ENCODE results near the gene DPP10.

DPP10 gene

DNA sequence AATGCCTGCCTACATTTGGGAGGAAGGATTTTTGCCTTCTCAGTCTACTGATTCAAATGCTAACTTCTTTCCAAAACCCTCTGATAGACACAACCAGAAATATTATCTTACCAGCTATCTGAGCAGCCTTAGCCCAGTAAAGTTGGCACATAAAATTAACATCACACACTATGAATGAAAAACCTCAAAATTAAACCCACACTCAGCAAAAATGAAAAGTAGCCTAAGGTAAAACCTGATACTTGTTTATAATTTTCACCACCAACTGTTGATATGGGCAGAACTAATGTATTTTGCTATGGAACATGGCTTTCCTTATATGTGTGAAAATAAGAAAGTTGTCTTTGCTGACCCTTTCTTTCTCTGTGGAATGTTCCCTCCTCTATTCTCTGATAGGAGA is 226.0 kb downstream of the DPP10 start:
- Histone ChIP-seq H2BK12ac (ENCODE audit: low read length) (no peak overlapping the region), H3K79me1 (ENCODE audit: low read depth, low read length) (no peaks in the 10 kb centered on the region), H2BK5ac (ENCODE audit: low read length) (no peak overlapping the region), H3K14ac (ENCODE audit: low read length) (no peak overlapping the region), H3K9ac (ENCODE audit: low read depth, low read length, poor library complexity) (no peak overlapping the region), H3K4me2 (ENCODE audit: insufficient read depth, low read length, poor library complexity, severe bottlenecking) (no peak overlapping the region), H2BK120ac (ENCODE audit: low read depth, low read length) (no peak overlapping the region), H3K23ac (ENCODE audit: low read depth, low read length, poor library complexity) (no peak overlapping the region), H3K9me3 (replicated peaks in 1 of 2; ENCODE audit: control insufficient read depth in 2 of 2, insufficient read depth in 1 of 2, low read depth in 1 of 2, low read length in 2 of 2) (no peaks in the 10 kb centered on the region), H4K91ac (ENCODE audit: low read depth, low read length, poor library complexity) (no peak overlapping the region), H4K8ac (ENCODE audit: low read depth, low read length) (no peak overlapping the region), H3K18ac (ENCODE audit: low read length) (no peak overlapping the region), H3K27ac (replicated peaks; ENCODE audit: low read length) (no peak overlapping the region), H3K4ac (ENCODE audit: low read length) (no peak overlapping the region), H3K36me3 (replicated peaks in 1 of 2; ENCODE audit: control insufficient read depth in 2 of 2, insufficient read depth in 2 of 2, low read length in 2 of 2) (no peaks in the 10 kb centered on the region), H3K27me3 (ENCODE audit: control insufficient read depth in 3 of 3, insufficient read depth in 3 of 3, low read depth in 1 of 3, low read length in 3 of 3) (no peaks in the 10 kb centered on the region), H2AFZ (ENCODE audit: low read length) (no peak overlapping the region), H2BK15ac (ENCODE audit: low read length) (no peak overlapping the region), H2AK5ac (ENCODE audit: low read depth, low read length) (no peak overlapping the region), H3K4me3 (ENCODE audit: low read length in 2 of 2) (no peak overlapping the region), H3K4me1 (ENCODE audit: control insufficient read depth in 2 of 2, insufficient read depth in 1 of 2, low read depth in 1 of 2, low read length in 2 of 2) (no peaks in the 10 kb centered on the region)
- no peak for DNase-seq (ENCODE audit: low spot score)

DNA sequence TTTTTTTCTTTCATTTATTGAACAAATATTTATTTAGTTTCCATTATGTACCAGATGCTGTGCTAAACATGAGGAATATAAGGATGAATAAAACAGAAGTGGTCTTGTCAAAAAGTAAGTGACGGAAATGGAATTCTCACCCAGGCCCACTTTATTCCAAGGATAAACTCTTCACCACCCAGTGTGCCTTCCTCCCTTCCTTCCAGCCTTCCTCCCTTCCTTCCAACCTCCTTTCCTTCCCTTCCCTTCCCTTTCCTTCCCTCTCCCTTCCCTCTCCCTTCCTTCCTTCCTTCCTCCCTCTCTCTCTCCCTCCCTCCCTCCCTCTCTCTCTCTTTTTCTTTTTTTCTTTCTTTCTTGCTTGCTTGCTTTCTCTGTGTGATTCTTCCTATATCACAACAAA is 240.8 kb downstream of the DPP10 start:
- peaks cover 0 to 10% of the 10 kb centered on the region in 2 donors for H3K4me1 ChIP-seq (ENCODE audit: control insufficient read depth in 2 of 2, insufficient read depth in 1 of 2, low read depth in 1 of 2, low read length in 2 of 2)
- H2BK5ac ChIP-seq (ENCODE audit: low read length): no peak overlapping the region
- H2BK120ac ChIP-seq (ENCODE audit: low read depth, low read length): no peak overlapping the region
- no peak overlapping the region for H3K27ac ChIP-seq (replicated peaks; ENCODE audit: low read length)
- H2BK12ac ChIP-seq (ENCODE audit: low read length): no peak overlapping the region
- H3K4me2 ChIP-seq (ENCODE audit: insufficient read depth, low read length, poor library complexity, severe bottlenecking): no peak overlapping the region
- no peak overlapping the region for H4K8ac ChIP-seq (ENCODE audit: low read depth, low read length)
- H2BK15ac ChIP-seq (ENCODE audit: low read length): no peak overlapping the region
- H3K27me3 ChIP-seq (ENCODE audit: control insufficient read depth in 3 of 3, insufficient read depth in 3 of 3, low read depth in 1 of 3, low read length in 3 of 3): no peaks in the 10 kb centered on the region
- H2AFZ ChIP-seq (ENCODE audit: low read length): no peak overlapping the region
- no CpG with 5 or more reads among the region's 1 CpG for WGBS, 2 donors (ENCODE audit: extremely low coverage in 2 of 2, insufficient read length in 2 of 2, insufficient replicate concordance in 1 of 2)
- H3K18ac ChIP-seq (ENCODE audit: low read length): no peak overlapping the region
- H3K79me1 ChIP-seq (ENCODE audit: low read depth, low read length): no peaks in the 10 kb centered on the region
- no peaks in the 10 kb centered on the region for H3K9me3 ChIP-seq (replicated peaks in 1 of 2; ENCODE audit: control insufficient read depth in 2 of 2, insufficient read depth in 1 of 2, low read depth in 1 of 2, low read length in 2 of 2)
- H3K14ac ChIP-seq (ENCODE audit: low read length): no peak overlapping the region
- H3K36me3 ChIP-seq (replicated peaks in 1 of 2; ENCODE audit: control insufficient read depth in 2 of 2, insufficient read depth in 2 of 2, low read length in 2 of 2): no peaks in the 10 kb centered on the region
- no peak for DNase-seq (ENCODE audit: low spot score)
- no peak overlapping the region for H3K9ac ChIP-seq (ENCODE audit: low read depth, low read length, poor library complexity)
- no peak overlapping the region for H3K23ac ChIP-seq (ENCODE audit: low read depth, low read length, poor library complexity)
- H2AK5ac ChIP-seq (ENCODE audit: low read depth, low read length): no peak overlapping the region
- H3K4me3 ChIP-seq (ENCODE audit: low read length in 2 of 2): no peak overlapping the region
- H4K91ac ChIP-seq (ENCODE audit: low read depth, low read length, poor library complexity): no peak overlapping the region
- H3K4ac ChIP-seq (ENCODE audit: low read length): no peak overlapping the region

DNA sequence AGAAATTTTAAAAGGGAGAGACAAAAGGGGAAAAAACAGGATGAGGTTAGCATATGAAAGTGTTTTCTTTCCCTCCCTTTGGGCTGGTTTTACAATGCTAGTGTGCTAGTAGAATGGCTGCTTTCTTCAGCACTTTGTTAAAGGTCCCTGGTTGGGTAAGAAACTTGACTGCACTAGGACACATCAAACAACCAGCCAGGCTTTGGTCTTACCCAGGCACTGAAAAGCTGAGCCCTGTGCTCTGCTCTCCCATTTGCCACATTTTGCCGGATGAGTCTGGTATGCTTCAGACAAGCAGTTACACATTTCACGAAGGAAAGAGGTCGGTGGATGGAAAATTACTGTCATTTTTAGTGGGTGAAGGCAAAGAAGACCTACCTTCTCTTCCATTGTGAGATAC is 242.0 kb downstream of the DPP10 start:
- H2BK5ac ChIP-seq (ENCODE audit: low read length): no peak overlapping the region
- no peak overlapping the region for H3K4me2 ChIP-seq (ENCODE audit: insufficient read depth, low read length, poor library complexity, severe bottlenecking)
- H3K9me3 ChIP-seq (replicated peaks in 1 of 2; ENCODE audit: control insufficient read depth in 2 of 2, insufficient read depth in 1 of 2, low read depth in 1 of 2, low read length in 2 of 2): no peaks in the 10 kb centered on the region
- no peak overlapping the region for H4K8ac ChIP-seq (ENCODE audit: low read depth, low read length)
- H3K79me1 ChIP-seq (ENCODE audit: low read depth, low read length): no peaks in the 10 kb centered on the region
- H3K36me3 ChIP-seq (replicated peaks in 1 of 2; ENCODE audit: control insufficient read depth in 2 of 2, insufficient read depth in 2 of 2, low read length in 2 of 2): no peaks in the 10 kb centered on the region
- no peak overlapping the region for H3K27ac ChIP-seq (replicated peaks; ENCODE audit: low read length)
- H2AK5ac ChIP-seq (ENCODE audit: low read depth, low read length): no peak overlapping the region
- no CpG with 5 or more reads among the region's 3 CpGs for WGBS, 2 donors (ENCODE audit: extremely low coverage in 2 of 2, insufficient read length in 2 of 2, insufficient replicate concordance in 1 of 2)
- no peak overlapping the region for H3K4me3 ChIP-seq (ENCODE audit: low read length in 2 of 2)
- no peak overlapping the region for H3K18ac ChIP-seq (ENCODE audit: low read length)
- H2AFZ ChIP-seq (ENCODE audit: low read length): no peak overlapping the region
- H4K91ac ChIP-seq (ENCODE audit: low read depth, low read length, poor library complexity): no peak overlapping the region
- H2BK12ac ChIP-seq (ENCODE audit: low read length): no peak overlapping the region
- H3K4me1 ChIP-seq (ENCODE audit: control insufficient read depth in 2 of 2, insufficient read depth in 1 of 2, low read depth in 1 of 2, low read length in 2 of 2): peaks cover 1 to 10% of the 10 kb centered on the region in 2 donors
- H3K9ac ChIP-seq (ENCODE audit: low read depth, low read length, poor library complexity): no peak overlapping the region
- no peak overlapping the region for H3K14ac ChIP-seq (ENCODE audit: low read length)
- no peak overlapping the region for H2BK15ac ChIP-seq (ENCODE audit: low read length)
- H2BK120ac ChIP-seq (ENCODE audit: low read depth, low read length): no peak overlapping the region
- H3K27me3 ChIP-seq (ENCODE audit: control insufficient read depth in 3 of 3, insufficient read depth in 3 of 3, low read depth in 1 of 3, low read length in 3 of 3): no peaks in the 10 kb centered on the region
- no peak for DNase-seq (ENCODE audit: low spot score)
- H3K23ac ChIP-seq (ENCODE audit: low read depth, low read length, poor library complexity): no peak overlapping the region
- H3K4ac ChIP-seq (ENCODE audit: low read length): no peak overlapping the region

DNA sequence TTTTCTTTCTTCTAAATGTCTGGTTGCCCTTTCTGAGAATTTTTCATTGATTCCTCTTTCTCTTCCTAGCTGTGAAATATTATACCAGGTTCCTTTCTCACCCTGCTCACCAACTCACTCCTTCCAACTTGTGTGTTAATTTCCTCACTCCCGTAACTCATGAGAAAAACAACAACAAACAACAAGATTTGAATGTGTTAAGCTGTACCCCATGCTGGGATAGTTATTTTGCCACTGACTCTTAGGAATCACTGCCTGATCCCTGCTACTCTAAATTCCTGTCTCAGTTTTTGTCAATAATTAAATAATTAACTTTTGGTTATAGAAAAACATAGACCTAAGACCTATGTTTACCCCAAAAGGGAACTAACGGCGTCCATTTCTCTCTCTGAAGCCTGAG is 242.7 kb downstream of the DPP10 start:
- no peak overlapping the region for H3K27ac ChIP-seq (replicated peaks; ENCODE audit: low read length)
- no peak overlapping the region for H4K91ac ChIP-seq (ENCODE audit: low read depth, low read length, poor library complexity)
- no peak overlapping the region for H2BK12ac ChIP-seq (ENCODE audit: low read length)
- H2BK5ac ChIP-seq (ENCODE audit: low read length): no peak overlapping the region
- no peak overlapping the region for H3K18ac ChIP-seq (ENCODE audit: low read length)
- no peaks in the 10 kb centered on the region for H3K36me3 ChIP-seq (replicated peaks in 1 of 2; ENCODE audit: control insufficient read depth in 2 of 2, insufficient read depth in 2 of 2, low read length in 2 of 2)
- no peak overlapping the region for H3K14ac ChIP-seq (ENCODE audit: low read length)
- no peaks in the 10 kb centered on the region for H3K27me3 ChIP-seq (ENCODE audit: control insufficient read depth in 3 of 3, insufficient read depth in 3 of 3, low read depth in 1 of 3, low read length in 3 of 3)
- no peaks in the 10 kb centered on the region for H3K79me1 ChIP-seq (ENCODE audit: low read depth, low read length)
- H2AK5ac ChIP-seq (ENCODE audit: low read depth, low read length): no peak overlapping the region
- H3K4me3 ChIP-seq (ENCODE audit: low read length in 2 of 2): no peak overlapping the region
- H4K8ac ChIP-seq (ENCODE audit: low read depth, low read length): no peak overlapping the region
- DNase-seq (ENCODE audit: low spot score): no peak
- peaks cover 1 to 10% of the 10 kb centered on the region in 2 donors for H3K4me1 ChIP-seq (ENCODE audit: control insufficient read depth in 2 of 2, insufficient read depth in 1 of 2, low read depth in 1 of 2, low read length in 2 of 2)
- no peak overlapping the region for H3K23ac ChIP-seq (ENCODE audit: low read depth, low read length, poor library complexity)
- no CpG with 5 or more reads among the region's 3 CpGs for WGBS, 2 donors (ENCODE audit: extremely low coverage in 2 of 2, insufficient read length in 2 of 2, insufficient replicate concordance in 1 of 2)
- H3K4me2 ChIP-seq (ENCODE audit: insufficient read depth, low read length, poor library complexity, severe bottlenecking): no peak overlapping the region
- no peak overlapping the region for H3K4ac ChIP-seq (ENCODE audit: low read length)
- H2BK15ac ChIP-seq (ENCODE audit: low read length): no peak overlapping the region
- no peak overlapping the region for H2BK120ac ChIP-seq (ENCODE audit: low read depth, low read length)
- H3K9ac ChIP-seq (ENCODE audit: low read depth, low read length, poor library complexity): no peak overlapping the region
- no peak overlapping the region for H2AFZ ChIP-seq (ENCODE audit: low read length)
- H3K9me3 ChIP-seq (replicated peaks in 1 of 2; ENCODE audit: control insufficient read depth in 2 of 2, insufficient read depth in 1 of 2, low read depth in 1 of 2, low read length in 2 of 2): no peaks in the 10 kb centered on the region
